ENCODE measurements around the gene CD160.
A peak's percentile ranks its signal among the peaks of the same experiment; 100 is the strongest.
"Not testable (repeated sequence)": the region's sequence is repeated elsewhere in the genome, so short reads cannot be mapped to it uniquely, and the experiment has no call there.

CD160 gene

GRCh38 chr1:145710291-145711027 is 8.8 kb upstream of the CD160 start:
- no peak for DNase-seq (ENCODE audit: low read depth in 2 of 2)

- DNase-seq (ENCODE audit: low read depth in 2 of 2), result no peak
Observed at GRCh38 chr1:145711213-145711651, 8.1 kb upstream of the CD160 start.

GRCh38 chr1:145714524-145715111 is 4.7 kb upstream of the CD160 start:
- no peak for DNase-seq (ENCODE audit: low read depth in 2 of 2)

GRCh38 chr1:145716641-145717345 is 2.5 kb upstream of the CD160 start:
- no peak for DNase-seq (ENCODE audit: low read depth in 2 of 2)

GRCh38 chr1:145717833-145718232 is 1.5 kb upstream of the CD160 start:
- no peak for DNase-seq (ENCODE audit: low read depth in 2 of 2)

- DNase-seq (ENCODE audit: low read depth in 2 of 2), result not testable (repeated sequence)
Observed at GRCh38 chr1:145718465-145718864, 834 bp upstream of the CD160 start.

GRCh38 chr1:145720556-145720877 is 1.2 kb downstream of the CD160 start:
- DNase-seq (ENCODE audit: low read depth in 2 of 2), result no peak

GRCh38 chr1:145720878-145721671 is 1.8 kb downstream of the CD160 start:
- DNase-seq (ENCODE audit: low read depth in 2 of 2), result peak; percentile 56 to 72

GRCh38 chr1:145726193-145726592 is 6.9 kb downstream of the CD160 start:
- DNase-seq (ENCODE audit: low read depth in 2 of 2), result not testable (repeated sequence)

- DNase-seq (ENCODE audit: low read depth in 2 of 2), result no peak
Observed at GRCh38 chr1:145729196-145729595, 9.9 kb downstream of the CD160 start.

- DNase-seq (ENCODE audit: low read depth in 2 of 2), result no peak
Observed at GRCh38 chr1:145729666-145730436, 10.6 kb downstream of the CD160 start.

- DNase-seq (ENCODE audit: low read depth in 2 of 2), result no peak
Observed at GRCh38 chr1:145730467-145730866, 11.2 kb downstream of the CD160 start.

- no peak for DNase-seq (ENCODE audit: low read depth in 2 of 2)
Observed at GRCh38 chr1:145730900-145731299, 11.6 kb downstream of the CD160 start.

- no peak for DNase-seq (ENCODE audit: low read depth in 2 of 2)
Observed at GRCh38 chr1:145736191-145736590, 16.9 kb downstream of the CD160 start.

GRCh38 chr1:145740269-145740668 is 21.0 kb downstream of the CD160 start:
- no peak for DNase-seq (ENCODE audit: low read depth in 2 of 2)

- DNase-seq (ENCODE audit: low read depth in 2 of 2), result no peak
Observed at GRCh38 chr1:145747398-145748247, 28.3 kb downstream of the CD160 start.

GRCh38 chr1:145750426-145750825 is 31.1 kb downstream of the CD160 start:
- no peak for DNase-seq (ENCODE audit: low read depth in 2 of 2)

- DNase-seq (ENCODE audit: low read depth in 2 of 2), result no peak
Observed at GRCh38 chr1:145751491-145752037, 32.3 kb downstream of the CD160 start.

- no peak for DNase-seq (ENCODE audit: low read depth in 2 of 2)
Observed at GRCh38 chr1:145757420-145757819, 38.1 kb downstream of the CD160 start.

GRCh38 chr1:145758116-145758515 is 38.8 kb downstream of the CD160 start:
- DNase-seq (ENCODE audit: low read depth in 2 of 2), result no peak
